Ishikawa (cell line): Measurements from ENCODE around the gene CENPT.

ENCODE experiments used
- EGR1 ChIP-seq: IDR thresholded peaks from 2 replicates; pipeline ENCODE4 v1.6.1; 2012
- NFIC ChIP-seq: IDR thresholded peaks from 2 replicates; pipeline ENCODE4 v1.6.1; 2012
- RAD21 ChIP-seq: IDR thresholded peaks from 2 replicates; pipeline ENCODE4 v1.6.1; 2012; ENCODE audit warnings: low read depth
- TAF1 ChIP-seq: IDR thresholded peaks from 2 replicates; pipeline ENCODE4 v1.6.1; 2012; ENCODE audit warnings: low read depth, mild to moderate bottlenecking
- YY1 ChIP-seq: IDR thresholded peaks from 2 replicates; pipeline ENCODE4 v1.6.1; 2012; ENCODE audit warnings: low read depth
- TF ChIP-seq, protein P1 (sequence below): IDR thresholded peaks from 2 replicates; pipeline ENCODE4 v1.6.1; 2012; ENCODE audit warnings: low read depth, mild to moderate bottlenecking
- TF ChIP-seq, protein P2 (sequence below): IDR thresholded peaks from 2 replicates; pipeline ENCODE4 v1.6.1; 2012

DNA sequence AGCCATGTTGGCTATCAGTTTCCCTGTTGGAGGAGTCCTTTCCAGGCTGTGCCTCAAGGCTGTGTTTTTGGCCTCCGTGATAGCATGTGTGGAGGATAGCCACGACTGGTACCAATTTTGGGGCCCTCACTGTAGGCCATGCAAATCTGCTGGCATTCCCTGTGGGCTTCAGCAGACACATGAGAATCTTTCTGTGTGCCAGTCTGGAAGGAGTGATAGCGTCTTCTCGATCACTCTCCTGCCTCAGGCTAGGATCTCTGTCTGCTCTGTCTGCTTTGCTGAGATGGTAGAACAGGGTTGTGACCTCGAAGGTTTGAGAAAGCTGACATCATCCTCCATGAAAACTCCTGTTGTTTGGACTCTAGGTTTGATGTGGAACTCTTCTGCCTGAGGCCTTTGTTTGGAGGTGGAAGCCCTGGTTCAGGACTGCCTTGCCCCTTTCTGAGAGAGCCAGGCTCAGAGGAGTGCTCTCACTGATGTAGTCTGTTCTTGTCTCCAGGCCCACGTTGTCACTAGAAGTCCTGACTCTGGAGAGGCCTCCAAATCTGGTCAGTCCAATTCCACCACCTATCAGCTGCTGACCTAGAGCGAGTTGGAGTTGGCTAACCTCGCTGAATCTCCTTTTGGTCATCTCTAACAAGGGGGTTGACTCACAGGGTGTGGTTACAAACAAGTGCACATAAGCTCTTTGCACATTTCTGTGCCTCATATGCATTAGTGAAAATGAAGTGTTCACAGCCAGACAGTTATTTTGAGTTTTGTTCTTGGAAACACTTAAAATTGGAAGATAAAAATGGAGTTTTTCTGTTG, 13.3 kb upstream of the CENPT start:
- TF ChIP-seq EGR1 (no peak), RAD21 (no peak), YY1 (no peak), TAF1 (no peak), NFIC (no peak)
- TF ChIP-seq, protein P1, sequence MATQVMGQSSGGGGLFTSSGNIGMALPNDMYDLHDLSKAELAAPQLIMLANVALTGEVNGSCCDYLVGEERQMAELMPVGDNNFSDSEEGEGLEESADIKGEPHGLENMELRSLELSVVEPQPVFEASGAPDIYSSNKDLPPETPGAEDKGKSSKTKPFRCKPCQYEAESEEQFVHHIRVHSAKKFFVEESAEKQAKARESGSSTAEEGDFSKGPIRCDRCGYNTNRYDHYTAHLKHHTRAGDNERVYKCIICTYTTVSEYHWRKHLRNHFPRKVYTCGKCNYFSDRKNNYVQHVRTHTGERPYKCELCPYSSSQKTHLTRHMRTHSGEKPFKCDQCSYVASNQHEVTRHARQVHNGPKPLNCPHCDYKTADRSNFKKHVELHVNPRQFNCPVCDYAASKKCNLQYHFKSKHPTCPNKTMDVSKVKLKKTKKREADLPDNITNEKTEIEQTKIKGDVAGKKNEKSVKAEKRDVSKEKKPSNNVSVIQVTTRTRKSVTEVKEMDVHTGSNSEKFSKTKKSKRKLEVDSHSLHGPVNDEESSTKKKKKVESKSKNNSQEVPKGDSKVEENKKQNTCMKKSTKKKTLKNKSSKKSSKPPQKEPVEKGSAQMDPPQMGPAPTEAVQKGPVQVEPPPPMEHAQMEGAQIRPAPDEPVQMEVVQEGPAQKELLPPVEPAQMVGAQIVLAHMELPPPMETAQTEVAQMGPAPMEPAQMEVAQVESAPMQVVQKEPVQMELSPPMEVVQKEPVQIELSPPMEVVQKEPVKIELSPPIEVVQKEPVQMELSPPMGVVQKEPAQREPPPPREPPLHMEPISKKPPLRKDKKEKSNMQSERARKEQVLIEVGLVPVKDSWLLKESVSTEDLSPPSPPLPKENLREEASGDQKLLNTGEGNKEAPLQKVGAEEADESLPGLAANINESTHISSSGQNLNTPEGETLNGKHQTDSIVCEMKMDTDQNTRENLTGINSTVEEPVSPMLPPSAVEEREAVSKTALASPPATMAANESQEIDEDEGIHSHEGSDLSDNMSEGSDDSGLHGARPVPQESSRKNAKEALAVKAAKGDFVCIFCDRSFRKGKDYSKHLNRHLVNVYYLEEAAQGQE, result no peak
- TF ChIP-seq, protein P2, sequence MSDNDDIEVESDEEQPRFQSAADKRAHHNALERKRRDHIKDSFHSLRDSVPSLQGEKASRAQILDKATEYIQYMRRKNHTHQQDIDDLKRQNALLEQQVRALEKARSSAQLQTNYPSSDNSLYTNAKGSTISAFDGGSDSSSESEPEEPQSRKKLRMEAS, result no peak
